ENCODE data around the gene KRTAP4-3.

Gene KRTAP4-3

DNA sequence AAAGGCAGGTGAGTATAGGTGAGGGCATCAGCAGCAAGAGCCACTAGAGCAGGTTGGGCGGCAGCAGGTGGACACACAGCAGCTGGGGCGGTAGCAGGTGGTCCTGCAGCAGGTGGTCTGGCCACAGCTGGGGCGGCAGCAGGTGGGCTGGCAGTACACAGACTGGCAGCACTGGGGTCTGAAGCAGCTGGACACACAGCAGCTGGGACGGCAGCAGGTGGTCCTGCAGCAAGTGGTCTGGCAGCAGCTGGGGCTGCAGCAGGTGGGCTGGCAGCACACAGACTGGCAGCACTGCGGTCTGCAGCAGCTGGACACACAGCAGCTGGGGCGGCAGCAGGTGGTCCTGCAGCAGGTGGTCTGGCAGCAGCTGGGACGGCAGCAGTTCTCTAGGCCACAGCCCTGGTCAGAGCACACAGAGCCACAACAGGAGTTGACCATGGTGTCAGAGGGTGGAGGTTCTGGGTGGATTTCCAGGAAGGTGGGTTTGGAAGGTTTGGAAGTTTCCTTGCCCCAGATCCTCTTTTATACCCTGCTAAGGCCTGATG lies 9.8 kb upstream of the KRTAP4-3 start, which contains the start of gene KRTAP4-2:
KRTAP4-2 (minus strand) TSS at position 495 of the 545 bp plus-strand sequence; CDS start at position 438, 57 bp downstream.
- no peak for TF ChIP-seq ZNF302 (tag by site-specific recombination; IDR thresholded peaks at IDR 0.05; ENCODE audit: low read depth)
- TF ChIP-seq ZIC2 (tag by site-specific recombination; IDR thresholded peaks at IDR 0.05): peak; percentile 88
- CTCF ChIA-PET: interaction anchor here (0.6 to 1.4 kb wide), 3 partner anchors 11 to 472 kb away, joined by 4 to 5 read pairs (median 4); no protein-coding TSS in a partner anchor

DNA sequence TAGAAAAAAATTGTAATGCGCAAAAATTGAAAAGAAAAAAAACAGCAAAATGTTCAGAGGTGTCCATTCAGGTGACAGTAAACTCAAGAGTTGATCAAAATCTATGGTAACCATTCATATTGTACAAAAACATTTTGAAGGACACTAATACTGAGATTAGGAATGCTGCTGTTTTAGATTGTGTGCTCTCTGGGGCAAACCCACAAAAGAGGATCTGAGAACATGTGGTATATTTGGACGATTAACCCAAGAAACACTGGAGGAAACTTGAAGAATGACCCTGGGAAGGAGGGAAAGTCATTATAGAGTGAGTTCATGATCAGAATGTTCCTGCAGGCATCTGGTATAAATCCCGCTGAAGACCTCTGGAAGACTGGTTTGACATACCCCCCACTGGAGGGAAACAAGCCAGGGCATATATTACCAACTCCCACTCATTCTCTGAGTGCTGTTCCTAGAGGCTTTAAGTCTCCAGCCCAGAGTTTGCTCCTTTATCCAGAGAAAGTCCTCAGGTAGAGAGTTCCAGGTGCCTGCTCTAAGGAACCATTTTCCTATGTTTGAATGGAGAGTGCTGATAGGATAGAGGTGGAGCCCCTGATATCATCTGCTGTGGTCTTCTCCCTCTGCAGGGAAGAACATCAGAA lies 8.8 kb upstream of the KRTAP4-3 start:
- CTCF ChIA-PET: interaction anchor here (0.6 kb wide), 1 partner anchor 473 kb away, joined by 4 read pairs; no protein-coding TSS in a partner anchor
- POLR2A ChIA-PET: no interaction called here
- H3K4me3 ChIP-seq (ENCODE audit: low read depth, low read length): no peak overlapping the region

More for the DNA sequence above, 9.8 kb upstream of the KRTAP4-3 start, which contains the start of gene KRTAP4-2:
- POLR2A ChIA-PET: no interaction called here
- Histone ChIP-seq H3K9me3 (ENCODE audit: control insufficient read depth, insufficient read depth, low read depth, low read length) (no peaks in the 10 kb centered on the region), H3K4me3 (ENCODE audit: low read depth, low read length) (no peak within 1 kb of the TSS), H3K4me1 (ENCODE audit: control insufficient read depth, insufficient read depth, low read length) (no peaks in the 10 kb centered on the region), H3K27ac (ENCODE audit: extremely low read depth, low read depth, low read length) (no peak within 1 kb of the TSS), H3K36me3 (ENCODE audit: control insufficient read depth in 2 of 2, insufficient read depth in 1 of 2, low read length in 2 of 2) (no peaks in the 10 kb centered on the region)

DNA sequence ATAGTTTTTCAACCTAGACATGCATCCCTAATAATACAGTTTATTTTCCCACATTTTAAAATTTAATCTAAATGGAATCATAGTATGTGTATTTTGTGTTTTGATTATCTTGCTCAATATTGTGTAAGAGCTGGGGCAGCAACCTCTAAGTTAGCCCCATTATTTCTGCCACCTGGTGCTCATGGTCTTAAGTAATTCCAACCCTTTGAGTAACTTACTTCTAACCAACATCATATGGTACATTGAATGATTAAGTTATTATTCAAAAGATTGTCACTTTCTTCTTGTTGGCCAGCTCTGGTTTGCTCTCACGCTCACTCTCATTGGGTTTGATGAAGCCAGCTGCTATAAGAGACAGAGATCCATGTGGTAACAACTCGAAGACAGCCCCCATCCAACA lies 3.9 kb upstream of the KRTAP4-3 start:
- no peak overlapping the region for H3K4me3 ChIP-seq (ENCODE audit: low read depth, low read length)
- no peak overlapping the region for H3K27ac ChIP-seq (ENCODE audit: extremely low read depth, low read depth, low read length)
- ChIA-PET CTCF (interaction anchor here (0.9 kb wide), 1 partner anchor 358 kb away, joined by 3 read pairs; no protein-coding TSS in a partner anchor), POLR2A (no interaction called here)
- no peak for TF ChIP-seq ZNF654 (tag by site-specific recombination; IDR thresholded peaks at IDR 0.05; ENCODE audit: low read depth)
- TF ChIP-seq, protein P1, sequence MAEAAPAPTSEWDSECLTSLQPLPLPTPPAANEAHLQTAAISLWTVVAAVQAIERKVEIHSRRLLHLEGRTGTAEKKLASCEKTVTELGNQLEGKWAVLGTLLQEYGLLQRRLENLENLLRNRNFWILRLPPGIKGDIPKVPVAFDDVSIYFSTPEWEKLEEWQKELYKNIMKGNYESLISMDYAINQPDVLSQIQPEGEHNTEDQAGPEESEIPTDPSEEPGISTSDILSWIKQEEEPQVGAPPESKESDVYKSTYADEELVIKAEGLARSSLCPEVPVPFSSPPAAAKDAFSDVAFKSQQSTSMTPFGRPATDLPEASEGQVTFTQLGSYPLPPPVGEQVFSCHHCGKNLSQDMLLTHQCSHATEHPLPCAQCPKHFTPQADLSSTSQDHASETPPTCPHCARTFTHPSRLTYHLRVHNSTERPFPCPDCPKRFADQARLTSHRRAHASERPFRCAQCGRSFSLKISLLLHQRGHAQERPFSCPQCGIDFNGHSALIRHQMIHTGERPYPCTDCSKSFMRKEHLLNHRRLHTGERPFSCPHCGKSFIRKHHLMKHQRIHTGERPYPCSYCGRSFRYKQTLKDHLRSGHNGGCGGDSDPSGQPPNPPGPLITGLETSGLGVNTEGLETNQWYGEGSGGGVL (tag by site-specific recombination; IDR thresholded peaks at IDR 0.05): no peak
- no peak for TF ChIP-seq GLIS1 (tag by site-specific recombination; IDR thresholded peaks at IDR 0.05)
- TF ChIP-seq ZIC2 (tag by site-specific recombination; IDR thresholded peaks at IDR 0.05): no peak
- TF ChIP-seq ZNF776 (tag by site-specific recombination; IDR thresholded peaks at IDR 0.05; ENCODE audit: borderline replicate concordance): no peak
- TF ChIP-seq ZNF621 (tag by site-specific recombination; IDR thresholded peaks at IDR 0.05): no peak
- TF ChIP-seq, protein P2, sequence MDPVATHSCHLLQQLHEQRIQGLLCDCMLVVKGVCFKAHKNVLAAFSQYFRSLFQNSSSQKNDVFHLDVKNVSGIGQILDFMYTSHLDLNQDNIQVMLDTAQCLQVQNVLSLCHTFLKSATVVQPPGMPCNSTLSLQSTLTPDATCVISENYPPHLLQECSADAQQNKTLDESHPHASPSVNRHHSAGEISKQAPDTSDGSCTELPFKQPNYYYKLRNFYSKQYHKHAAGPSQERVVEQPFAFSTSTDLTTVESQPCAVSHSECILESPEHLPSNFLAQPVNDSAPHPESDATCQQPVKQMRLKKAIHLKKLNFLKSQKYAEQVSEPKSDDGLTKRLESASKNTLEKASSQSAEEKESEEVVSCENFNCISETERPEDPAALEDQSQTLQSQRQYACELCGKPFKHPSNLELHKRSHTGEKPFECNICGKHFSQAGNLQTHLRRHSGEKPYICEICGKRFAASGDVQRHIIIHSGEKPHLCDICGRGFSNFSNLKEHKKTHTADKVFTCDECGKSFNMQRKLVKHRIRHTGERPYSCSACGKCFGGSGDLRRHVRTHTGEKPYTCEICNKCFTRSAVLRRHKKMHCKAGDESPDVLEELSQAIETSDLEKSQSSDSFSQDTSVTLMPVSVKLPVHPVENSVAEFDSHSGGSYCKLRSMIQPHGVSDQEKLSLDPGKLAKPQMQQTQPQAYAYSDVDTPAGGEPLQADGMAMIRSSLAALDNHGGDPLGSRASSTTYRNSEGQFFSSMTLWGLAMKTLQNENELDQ (tag by site-specific recombination; IDR thresholded peaks at IDR 0.05; ENCODE audit: low read depth): no peak
- TF ChIP-seq ZNF169 (tag by site-specific recombination; IDR thresholded peaks at IDR 0.05): no peak
- no peak for TF ChIP-seq ZNF555 (tag by site-specific recombination; conservative IDR thresholded peaks at IDR 0.05)
- H3K9me3 ChIP-seq (ENCODE audit: control insufficient read depth, insufficient read depth, low read depth, low read length): no peaks in the 10 kb centered on the region
- H3K36me3 ChIP-seq (ENCODE audit: control insufficient read depth in 2 of 2, insufficient read depth in 1 of 2, low read length in 2 of 2): no peaks in the 10 kb centered on the region
- no peaks in the 10 kb centered on the region for H3K4me1 ChIP-seq (ENCODE audit: control insufficient read depth, insufficient read depth, low read length)

More for the DNA sequence above, 8.8 kb upstream of the KRTAP4-3 start:
- Histone ChIP-seq H3K36me3 (ENCODE audit: control insufficient read depth in 2 of 2, insufficient read depth in 1 of 2, low read length in 2 of 2) (no peaks in the 10 kb centered on the region), H3K9me3 (ENCODE audit: control insufficient read depth, insufficient read depth, low read depth, low read length) (no peaks in the 10 kb centered on the region), H3K27ac (ENCODE audit: extremely low read depth, low read depth, low read length) (no peak overlapping the region), H3K4me1 (ENCODE audit: control insufficient read depth, insufficient read depth, low read length) (no peaks in the 10 kb centered on the region)
- TF ChIP-seq SP2 (tag by site-specific recombination; IDR thresholded peaks at IDR 0.05) (no peak), ZNF843 (tag by site-specific recombination; IDR thresholded peaks at IDR 0.05) (no peak), FEZF1 (tag by site-specific recombination; IDR thresholded peaks at IDR 0.05) (no peak), ZNF626 (tag by site-specific recombination; IDR thresholded peaks at IDR 0.05) (no peak), ZNF341 (tag by site-specific recombination; IDR thresholded peaks at IDR 0.05; ENCODE audit: low read depth) (no peak)
- TF ChIP-seq, protein P3, sequence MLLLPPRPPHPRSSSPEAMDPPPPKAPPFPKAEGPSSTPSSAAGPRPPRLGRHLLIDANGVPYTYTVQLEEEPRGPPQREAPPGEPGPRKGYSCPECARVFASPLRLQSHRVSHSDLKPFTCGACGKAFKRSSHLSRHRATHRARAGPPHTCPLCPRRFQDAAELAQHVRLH (tag by site-specific recombination; IDR thresholded peaks at IDR 0.05): no peak
